Adipocyte (in vitro differentiated cells): ENCODE data around the gene WFS1.

Source experiments
- DNase-seq: peaks from one replicate; pipeline ENCODE4 v3.0.0-alpha.2; 2015; ENCODE audit warnings: low read depth
- H3K27me3 ChIP-seq: replicated peaks from 2 replicates; pipeline ENCODE4 v1.7.0; 2013; ENCODE audit warnings: mild to moderate bottlenecking, low read length, moderate library complexity; ENCODE audit not compliant: control insufficient read depth, insufficient read depth
- H3K36me3 ChIP-seq: 2 replicates; pipeline ENCODE4 v1.7.0; 2013; ENCODE audit warnings: low read length, mild to moderate bottlenecking, moderate library complexity; ENCODE audit not compliant: control insufficient read depth, insufficient read depth, severe bottlenecking
- H3K4me1 ChIP-seq: 2 replicates; pipeline ENCODE4 v1.7.0; 2013; ENCODE audit warnings: mild to moderate bottlenecking, low read length, moderate library complexity; ENCODE audit not compliant: control insufficient read depth, insufficient read depth
- H3K4me3 ChIP-seq: 2 replicates; pipeline ENCODE4 v1.7.0; 2013; ENCODE audit warnings: mild to moderate bottlenecking, low read length, moderate library complexity
- H3K9ac ChIP-seq: 2 replicates; pipeline ENCODE4 v1.7.0; 2013; ENCODE audit warnings: mild to moderate bottlenecking, low read length, moderate library complexity
- H3K9me3 ChIP-seq: 2 replicates; pipeline ENCODE4 v1.7.0; 2013; ENCODE audit warnings: mild to moderate bottlenecking, low read length, moderate library complexity; ENCODE audit not compliant: control insufficient read depth

Gene WFS1

DNA sequence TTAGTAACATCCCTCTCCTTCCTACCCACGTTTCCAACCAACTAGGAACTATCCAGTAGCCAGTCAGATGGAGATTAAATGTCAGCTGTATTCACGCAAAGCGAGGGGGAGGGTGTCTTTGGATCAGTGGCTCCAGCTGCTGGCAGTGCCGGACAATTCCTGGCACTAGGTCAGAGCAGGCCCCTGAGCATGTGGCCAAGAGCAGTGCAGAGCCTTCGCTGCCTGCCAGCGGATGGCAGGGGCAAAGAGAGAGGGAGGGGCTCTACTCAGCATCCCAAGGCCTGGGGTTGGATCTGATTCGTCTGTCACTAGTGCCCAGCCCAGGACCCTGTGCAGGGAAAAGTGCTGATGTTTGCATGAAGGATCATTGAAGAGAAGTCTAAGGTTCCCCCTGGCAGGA is 40.6 kb upstream of the WFS1 start:
- Histone ChIP-seq H3K27me3 (peaks cover 33% of the 10 kb centered on the region), H3K36me3 (no peaks in the 10 kb centered on the region), H3K4me3 (no peak overlapping the region), H3K9me3 (no peaks in the 10 kb centered on the region), H3K4me1 (no peaks in the 10 kb centered on the region), H3K9ac (no peak overlapping the region)
- DNase-seq: no peak

GRCh38 chr4:6229671-6230501 is 39.8 kb upstream of the WFS1 start:
- no peak for DNase-seq
- no peak overlapping the region for H3K9ac ChIP-seq
- H3K4me3 ChIP-seq: no peak overlapping the region
- H3K4me1 ChIP-seq: no peaks in the 10 kb centered on the region
- H3K27me3 ChIP-seq: peaks cover 37% of the 10 kb centered on the region
- no peaks in the 10 kb centered on the region for H3K9me3 ChIP-seq
- H3K36me3 ChIP-seq: no peaks in the 10 kb centered on the region

GRCh38 chr4:6230502-6230785 is 39.2 kb upstream of the WFS1 start:
- Histone ChIP-seq H3K4me1 (no peaks in the 10 kb centered on the region), H3K27me3 (peaks cover 42% of the 10 kb centered on the region), H3K36me3 (no peaks in the 10 kb centered on the region), H3K4me3 (no peak overlapping the region), H3K9me3 (no peaks in the 10 kb centered on the region), H3K9ac (no peak overlapping the region)
- DNase-seq: no peak

DNA sequence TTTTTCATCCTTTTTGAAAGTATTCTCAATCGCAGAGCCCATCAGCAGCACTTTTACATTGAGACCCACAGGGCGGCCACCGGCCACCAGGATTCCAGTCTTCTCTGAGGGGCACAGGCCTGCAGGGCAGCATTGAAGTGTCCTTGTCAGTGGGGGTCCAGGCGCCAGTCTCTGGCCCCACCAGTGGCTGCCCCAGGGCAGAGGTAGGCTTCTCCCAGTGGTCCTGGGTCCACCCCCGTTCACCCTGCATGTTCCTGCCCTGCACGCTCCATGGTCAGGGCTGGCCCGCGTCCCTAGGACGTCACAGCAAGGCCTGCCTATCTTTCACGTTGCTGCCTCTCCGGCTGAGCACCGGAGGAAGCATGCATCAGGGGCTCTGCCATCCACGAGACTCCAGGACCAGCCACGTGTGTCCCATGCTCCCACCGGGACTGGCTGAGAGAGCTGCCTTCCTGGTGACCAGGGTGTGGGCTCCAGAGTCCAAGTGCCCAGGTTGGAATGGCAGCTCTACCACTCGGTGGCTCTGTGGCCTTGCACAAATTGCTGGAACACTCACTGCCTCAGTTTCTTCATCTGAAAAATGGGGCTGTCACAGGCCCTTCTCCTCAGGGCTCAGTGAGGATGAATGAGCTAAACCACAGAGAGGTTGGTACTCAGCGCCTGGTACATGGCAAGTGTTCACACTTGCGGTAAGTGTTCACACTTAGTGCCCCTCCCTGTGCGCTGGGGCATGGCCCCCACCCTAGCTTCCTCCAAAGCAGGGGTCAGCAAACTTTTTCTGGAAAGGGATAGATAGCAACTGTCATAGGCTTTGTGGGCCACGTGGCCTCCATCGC is 38.6 kb upstream of the WFS1 start:
- peaks cover 46% of the 10 kb centered on the region for H3K27me3 ChIP-seq
- no peaks in the 10 kb centered on the region for H3K9me3 ChIP-seq
- H3K4me3 ChIP-seq: no peak overlapping the region
- H3K36me3 ChIP-seq: no peaks in the 10 kb centered on the region
- no peaks in the 10 kb centered on the region for H3K4me1 ChIP-seq
- DNase-seq: no peak
- no peak overlapping the region for H3K9ac ChIP-seq

DNA sequence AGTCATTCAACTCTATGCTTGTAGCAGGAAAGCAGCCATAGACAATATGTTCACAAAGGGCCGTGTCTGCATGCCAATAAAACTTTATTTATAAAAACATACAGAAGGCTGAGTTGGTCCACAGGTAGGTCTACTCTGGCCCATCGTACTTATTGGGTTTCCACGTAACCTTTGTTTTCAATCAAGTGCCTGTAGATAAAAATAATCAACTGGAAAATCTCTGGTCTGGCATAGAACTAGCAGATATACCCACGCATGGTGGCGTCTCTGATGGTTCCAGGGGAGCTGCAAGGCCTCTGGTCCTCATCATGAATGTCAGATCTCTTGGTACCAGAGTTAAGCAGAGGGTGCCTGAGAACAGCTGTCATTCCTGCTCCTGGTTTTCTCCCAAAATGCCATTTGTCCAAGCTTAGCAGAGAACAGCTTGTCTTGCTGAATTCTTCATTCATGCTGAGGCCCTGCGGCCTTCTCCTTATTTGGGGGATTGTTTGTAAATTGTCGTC is 37.9 kb upstream of the WFS1 start:
- DNase-seq: no peak
- H3K9ac ChIP-seq: no peak overlapping the region

DNA sequence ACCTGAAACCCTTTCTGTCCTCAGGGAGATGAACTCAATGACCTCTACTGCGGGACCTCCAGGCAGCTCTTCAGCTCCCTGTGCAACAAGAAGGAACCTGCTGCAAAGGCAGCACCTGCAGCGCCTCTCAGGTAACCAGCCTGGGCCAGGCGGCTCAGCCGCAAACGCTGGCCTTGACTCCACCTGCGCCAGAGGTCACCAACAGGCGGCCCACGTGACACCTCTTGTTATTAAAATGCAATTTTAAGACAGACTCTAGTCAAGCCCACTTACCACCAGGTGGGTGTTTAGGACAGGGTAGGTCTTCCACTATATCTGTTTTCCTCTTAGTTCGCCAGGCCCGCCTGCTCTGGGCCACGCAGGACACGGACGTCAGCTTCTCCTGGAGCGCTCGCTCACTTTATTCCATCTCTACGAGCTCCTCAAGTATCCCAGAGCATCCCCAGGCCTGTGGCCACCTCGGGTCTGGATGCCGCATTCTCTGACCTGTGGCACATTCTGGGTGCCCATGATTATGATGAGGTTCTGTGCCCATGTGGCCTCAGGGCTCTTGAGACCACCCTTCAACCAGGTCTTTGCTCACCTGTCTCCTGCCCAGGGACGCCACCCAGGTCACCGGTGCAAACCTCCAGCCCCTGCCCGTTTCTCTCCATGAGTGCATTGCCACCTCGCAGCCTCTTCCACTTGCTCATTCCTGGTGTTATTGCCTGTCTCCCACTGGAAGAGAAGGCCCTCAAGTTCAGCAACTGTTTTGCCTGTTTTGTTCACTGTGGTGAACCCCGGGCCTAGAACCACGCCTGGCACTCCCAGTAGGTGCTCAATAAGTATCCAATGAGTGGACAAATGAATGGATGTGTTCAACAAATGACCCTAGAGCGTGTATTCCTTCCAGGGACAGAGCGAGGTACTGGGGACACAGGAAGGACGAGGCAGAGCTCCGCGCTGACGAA is 36.5 kb upstream of the WFS1 start:
- H3K4me3 ChIP-seq: no peak overlapping the region
- H3K9ac ChIP-seq: no peak overlapping the region
- no peaks in the 10 kb centered on the region for H3K36me3 ChIP-seq
- DNase-seq: no peak
- peaks cover 47% of the 10 kb centered on the region for H3K27me3 ChIP-seq
- no peaks in the 10 kb centered on the region for H3K9me3 ChIP-seq
- no peaks in the 10 kb centered on the region for H3K4me1 ChIP-seq

More for the DNA sequence above, 37.9 kb upstream of the WFS1 start:
- Histone ChIP-seq H3K4me1 (no peaks in the 10 kb centered on the region), H3K27me3 (peaks cover 43% of the 10 kb centered on the region), H3K36me3 (no peaks in the 10 kb centered on the region), H3K9me3 (no peaks in the 10 kb centered on the region), H3K4me3 (no peak overlapping the region)

DNA sequence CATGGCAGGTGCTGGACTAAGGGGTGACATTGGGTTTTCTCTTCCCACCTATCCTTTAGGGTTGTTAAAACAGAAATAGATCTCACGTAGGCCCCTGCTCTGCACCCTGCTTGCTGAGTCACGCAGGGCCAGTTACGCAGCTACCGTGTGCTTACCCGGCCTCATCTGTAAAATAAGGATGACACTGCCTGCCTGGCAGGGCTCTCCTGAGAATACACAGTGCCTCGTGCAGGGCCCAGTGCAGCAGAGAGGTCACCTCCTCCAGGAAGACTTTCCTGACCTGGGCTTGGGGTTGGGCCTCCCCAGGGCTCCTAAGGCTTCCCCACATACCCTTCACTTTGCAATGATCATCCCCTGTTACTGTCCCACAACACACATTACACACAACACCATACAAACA is 35.7 kb upstream of the WFS1 start:
- Histone ChIP-seq H3K4me1 (no peaks in the 10 kb centered on the region), H3K36me3 (no peaks in the 10 kb centered on the region), H3K9me3 (no peaks in the 10 kb centered on the region), H3K4me3 (no peak overlapping the region), H3K27me3 (peaks cover 42% of the 10 kb centered on the region), H3K9ac (no peak overlapping the region)
- DNase-seq: no peak

DNA sequence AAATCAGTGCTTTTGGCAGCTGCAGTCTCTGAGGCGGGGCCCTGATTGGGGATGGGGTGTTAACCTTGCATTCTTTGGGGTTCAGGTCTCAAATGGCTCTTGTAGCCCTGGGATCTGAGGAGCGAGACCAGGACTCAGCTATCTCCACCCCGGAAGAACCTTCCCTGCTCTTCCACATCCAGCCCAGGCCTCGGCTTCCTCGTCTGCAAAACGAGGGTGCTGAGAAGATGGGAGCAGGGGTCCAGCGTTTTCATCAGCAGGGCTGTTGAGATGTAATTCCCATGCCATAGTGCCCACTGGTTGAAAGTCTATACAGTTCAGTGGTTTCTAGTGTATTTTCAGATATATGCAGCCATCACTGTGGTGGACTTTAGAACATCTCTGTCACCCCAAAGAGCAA is 34.6 kb upstream of the WFS1 start:
- no peaks in the 10 kb centered on the region for H3K36me3 ChIP-seq
- no peaks in the 10 kb centered on the region for H3K9me3 ChIP-seq
- no peak overlapping the region for H3K9ac ChIP-seq
- DNase-seq: no peak
- peaks cover 37% of the 10 kb centered on the region for H3K27me3 ChIP-seq
- H3K4me1 ChIP-seq: no peaks in the 10 kb centered on the region
- no peak overlapping the region for H3K4me3 ChIP-seq

DNA sequence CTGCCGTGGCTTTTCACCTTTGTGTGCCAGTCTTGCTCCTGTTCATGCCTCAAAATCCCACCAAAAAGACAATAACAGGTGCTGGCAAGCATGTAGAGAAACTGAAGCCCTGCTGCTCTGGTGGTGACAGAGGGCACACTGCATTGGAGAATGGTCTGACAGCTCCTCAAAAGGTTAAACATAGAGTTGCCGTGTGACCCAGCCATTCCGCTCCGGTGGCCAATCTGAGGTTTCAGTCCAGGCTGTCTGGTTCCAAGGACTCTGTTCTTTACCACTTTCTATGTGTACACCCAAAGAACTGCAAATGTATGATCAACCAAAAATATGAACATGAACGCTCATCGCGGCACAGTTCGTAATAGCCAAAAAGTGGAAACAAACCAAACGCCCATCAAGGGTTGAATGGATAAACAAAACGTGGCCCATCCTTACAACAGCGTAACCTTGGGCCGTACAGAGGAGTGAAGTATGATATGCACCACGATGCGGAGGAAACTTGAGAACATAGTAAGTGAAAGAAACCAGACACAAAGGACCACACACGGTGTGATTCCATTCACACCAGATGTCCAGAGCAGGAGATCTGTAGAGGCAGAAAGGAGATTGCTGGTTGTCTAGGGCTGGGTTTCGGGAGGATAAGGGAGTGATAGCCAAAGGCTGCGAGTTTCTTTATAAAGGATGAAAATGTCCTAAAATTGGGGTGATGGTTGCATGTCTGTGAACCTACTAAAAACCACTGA is 33.6 kb upstream of the WFS1 start:
- no peak overlapping the region for H3K9ac ChIP-seq
- H3K4me1 ChIP-seq: no peaks in the 10 kb centered on the region
- H3K4me3 ChIP-seq: no peak overlapping the region
- no peaks in the 10 kb centered on the region for H3K36me3 ChIP-seq
- H3K27me3 ChIP-seq: peaks cover 36% of the 10 kb centered on the region
- no peak for DNase-seq
- no peaks in the 10 kb centered on the region for H3K9me3 ChIP-seq

DNA sequence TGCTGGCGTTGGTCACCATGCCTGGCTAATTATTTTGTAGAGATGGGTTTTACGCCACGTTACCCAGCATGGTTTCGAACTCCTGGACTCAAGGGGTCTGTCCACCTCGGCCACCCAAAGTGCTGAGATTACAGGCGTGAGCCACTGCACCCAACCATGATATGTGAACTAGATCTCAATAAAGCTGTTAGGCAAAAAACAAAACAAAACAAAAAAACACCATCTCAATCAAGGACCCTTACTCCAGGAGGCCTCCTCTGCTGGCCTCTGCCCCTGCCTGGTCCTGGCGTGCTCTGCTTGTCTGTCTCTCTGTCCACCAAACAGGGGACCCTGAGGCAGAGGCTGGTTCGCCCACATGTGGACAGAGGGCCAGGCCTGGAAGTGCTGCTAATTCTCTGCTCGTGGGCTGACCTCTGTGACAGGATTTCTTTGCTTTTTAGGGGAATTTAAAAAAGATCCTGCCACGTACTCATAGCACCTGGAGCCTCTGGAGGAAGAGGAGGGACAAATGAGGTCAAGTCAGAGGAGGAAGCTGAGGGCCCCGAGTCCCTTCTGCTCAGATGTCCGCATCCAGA is 32.7 kb upstream of the WFS1 start:
- H3K27me3 ChIP-seq: peaks cover 38% of the 10 kb centered on the region
- H3K4me3 ChIP-seq: no peak overlapping the region
- no peak for DNase-seq
- H3K9ac ChIP-seq: no peak overlapping the region
- no peaks in the 10 kb centered on the region for H3K36me3 ChIP-seq
- no peaks in the 10 kb centered on the region for H3K9me3 ChIP-seq
- H3K4me1 ChIP-seq: no peaks in the 10 kb centered on the region
